Mucosa of rectum (tissue), 2 donors: ENCODE data around the gene FAIM2.
"Not testable (repeated sequence)": the region's sequence is repeated elsewhere in the genome, so short reads cannot be mapped to it uniquely, and the experiment has no call there.

Source experiments
- H3K27ac ChIP-seq, 2 donors: one replicate each; pipeline ENCODE4 v1.7.0; 2013; ENCODE audit warnings: inconsistent platforms in 2 of 2, low read depth in 2 of 2, low read length in 2 of 2
- H3K27me3 ChIP-seq, 2 donors: one replicate each; pipeline ENCODE4 v1.7.0; 2013; ENCODE audit warnings: low read length in 2 of 2; ENCODE audit not compliant: control insufficient read depth in 2 of 2, insufficient read depth in 2 of 2
- H3K36me3 ChIP-seq, 2 donors: one replicate each; pipeline ENCODE4 v1.7.0; 2013; ENCODE audit warnings: low read length in 2 of 2; ENCODE audit not compliant: control insufficient read depth in 2 of 2, insufficient read depth in 2 of 2
- H3K4me1 ChIP-seq, 2 donors: one replicate each; pipeline ENCODE4 v1.7.0; 2013; ENCODE audit warnings: low read length in 2 of 2, mild to moderate bottlenecking in 1 of 2; ENCODE audit not compliant: control insufficient read depth in 2 of 2, insufficient read depth in 2 of 2
- H3K4me3 ChIP-seq, 2 donors: one replicate each; pipeline ENCODE4 v1.7.0; 2013; ENCODE audit warnings: low read length in 2 of 2
- H3K9ac ChIP-seq, 2 donors: one replicate each; pipeline ENCODE4 v1.7.0; 2013; ENCODE audit warnings: low read length in 2 of 2, low read depth in 1 of 2, mild to moderate bottlenecking in 1 of 2
- H3K9me3 ChIP-seq, 2 donors: one replicate each; pipeline ENCODE4 v1.7.0; 2013; ENCODE audit warnings: low read length in 2 of 2; ENCODE audit not compliant: control insufficient read depth in 2 of 2
- donor health status: healthy.
- donor health status: Normal muscosa, but diverticular disease.

Gene FAIM2

DNA sequence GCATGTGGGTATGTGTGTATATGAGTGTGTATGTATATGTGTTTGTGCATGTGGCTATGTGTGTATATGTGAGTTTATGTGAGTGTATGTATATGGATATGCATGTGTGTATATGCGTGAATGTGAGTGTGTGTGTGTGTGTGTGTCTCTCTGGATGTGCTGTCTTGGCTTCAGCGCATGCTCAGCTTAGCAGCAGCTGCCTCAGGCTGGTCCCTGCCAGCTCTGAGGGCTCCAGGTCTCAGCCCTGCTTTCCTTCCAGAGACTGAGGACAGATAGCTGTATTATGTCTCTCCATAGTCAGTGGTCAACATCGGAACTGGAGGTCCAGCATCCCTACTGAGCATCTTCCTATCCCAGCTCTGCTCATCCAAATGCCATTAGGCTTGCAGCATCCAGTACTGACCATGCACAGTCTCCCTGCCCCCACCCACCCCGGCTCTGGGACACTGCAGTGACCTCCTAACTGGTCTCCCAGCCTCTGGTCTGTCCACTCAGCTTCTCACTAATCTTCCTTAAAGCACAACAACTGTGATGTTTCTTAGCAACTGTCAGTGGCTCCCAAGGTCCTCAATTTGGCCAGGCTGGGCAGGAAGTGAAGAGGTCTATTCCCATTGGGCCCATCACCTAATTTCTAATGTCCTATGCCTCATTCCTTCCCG lies 22.8 kb downstream of the FAIM2 start:
- Histone ChIP-seq H3K27ac (no peak overlapping the region), H3K4me3 (no peak overlapping the region), H3K36me3 (peaks cover 0 to 3% of the 10 kb centered on the region in 2 donors), H3K4me1 (no peaks in the 10 kb centered on the region), H3K9ac (no peak overlapping the region), H3K9me3 (peaks cover 0 to 5% of the 10 kb centered on the region in 2 donors), H3K27me3 (no peaks in the 10 kb centered on the region)

- H3K4me1 ChIP-seq, H3K9ac ChIP-seq, H3K4me3 ChIP-seq, H3K36me3 ChIP-seq, H3K9me3 ChIP-seq, H3K27ac ChIP-seq, H3K27me3 ChIP-seq: not testable (repeated sequence)
Measured at GRCh38 chr12:49879065-49879464, 24.6 kb downstream of the FAIM2 start.

- H3K36me3 ChIP-seq = peaks cover 0 to 3% of the 10 kb centered on the region in 2 donors
- no peaks in the 10 kb centered on the region for H3K27me3 ChIP-seq
- H3K9me3 ChIP-seq = peaks cover 0 to 5% of the 10 kb centered on the region in 2 donors
Measured at GRCh38 chr12:49878021-49878420, 25.7 kb downstream of the FAIM2 start.

GRCh38 chr12:49877066-49877465 lies 26.6 kb downstream of the FAIM2 start:
- Histone ChIP-seq H3K4me3 (no peak overlapping the region), H3K4me1 (no peaks in the 10 kb centered on the region), H3K27ac (no peak overlapping the region), H3K9ac (no peak overlapping the region), H3K9me3 (peaks cover 0 to 5% of the 10 kb centered on the region in 2 donors), H3K36me3 (peaks cover 0 to 3% of the 10 kb centered on the region in 2 donors), H3K27me3 (no peaks in the 10 kb centered on the region)

More at GRCh38 chr12:49878021-49878420, 25.7 kb downstream of the FAIM2 start:
- Histone ChIP-seq H3K9ac (no peak overlapping the region), H3K4me3 (no peak overlapping the region), H3K27ac (no peak overlapping the region), H3K4me1 (no peaks in the 10 kb centered on the region)

DNA sequence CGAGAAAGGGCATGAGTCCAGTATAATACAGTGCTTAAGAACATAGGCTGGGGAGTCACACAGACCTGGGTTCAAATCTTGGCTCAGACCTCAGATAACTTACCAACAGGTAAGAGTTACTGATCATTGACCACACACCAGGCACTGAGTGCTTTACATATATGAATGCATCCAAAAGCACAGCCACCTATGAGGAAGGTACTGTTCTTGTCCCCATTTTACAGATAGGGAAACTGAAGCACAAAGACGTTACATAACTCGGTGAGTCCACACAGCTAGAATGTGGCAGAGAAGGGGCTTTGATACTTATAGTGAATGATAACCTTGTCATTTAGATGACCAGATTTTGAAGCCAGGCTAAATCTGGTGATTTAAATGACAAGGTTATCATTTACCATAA lies 27.6 kb downstream of the FAIM2 start:
- Histone ChIP-seq H3K9me3 (peaks cover 0 to 5% of the 10 kb centered on the region in 2 donors), H3K27ac (no peak overlapping the region), H3K4me1 (no peaks in the 10 kb centered on the region), H3K4me3 (no peak overlapping the region), H3K36me3 (peaks cover 0 to 3% of the 10 kb centered on the region in 2 donors), H3K27me3 (no peaks in the 10 kb centered on the region), H3K9ac (no peak overlapping the region)

GRCh38 chr12:49875115-49875720 lies 28.5 kb downstream of the FAIM2 start:
- H3K9ac ChIP-seq = no peak overlapping the region
- H3K4me3 ChIP-seq = no peak overlapping the region

DNA sequence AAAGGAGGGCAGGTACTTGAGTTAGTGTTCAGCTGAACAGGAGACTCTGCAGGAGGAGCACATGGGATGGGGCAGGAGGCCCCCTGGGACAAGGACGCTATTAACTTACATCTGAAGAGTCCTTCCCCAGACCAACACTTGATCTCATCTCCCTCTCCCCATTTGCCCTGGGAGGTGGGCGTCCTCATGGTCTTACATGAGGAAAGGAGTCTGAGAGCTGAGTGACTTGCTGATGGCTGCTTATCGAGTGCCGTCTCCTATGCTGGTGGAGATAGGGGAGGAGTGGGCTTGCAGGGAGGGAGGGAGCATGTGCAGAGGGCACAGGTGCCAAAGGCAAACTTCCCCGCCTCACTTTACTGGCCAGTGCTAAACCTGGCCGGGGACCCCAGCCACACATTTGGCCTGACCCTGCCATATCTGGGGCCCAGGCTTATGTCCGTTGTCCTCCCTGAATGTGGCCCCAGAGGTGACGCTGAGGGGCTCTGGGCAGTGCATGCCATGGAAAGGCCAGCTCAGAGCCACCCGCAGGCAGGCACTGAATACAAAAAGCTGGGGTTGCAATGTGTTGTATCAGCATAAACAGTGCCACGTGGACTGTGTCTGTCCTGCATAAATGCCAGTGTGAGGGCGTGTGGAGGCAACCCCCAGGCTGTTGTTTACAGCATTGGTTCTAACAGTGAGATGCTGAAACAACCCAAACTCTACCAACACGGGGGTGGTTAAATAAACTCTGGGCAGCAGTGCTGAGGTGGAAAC lies 29.4 kb downstream of the FAIM2 start:
- peaks cover 0 to 3% of the 10 kb centered on the region in 2 donors for H3K36me3 ChIP-seq
- no peaks in the 10 kb centered on the region for H3K9me3 ChIP-seq
- no peaks in the 10 kb centered on the region for H3K27me3 ChIP-seq
- no peaks in the 10 kb centered on the region for H3K4me1 ChIP-seq
- no peak overlapping the region for H3K4me3 ChIP-seq
- H3K9ac ChIP-seq = no peak overlapping the region
- H3K27ac ChIP-seq = no peak overlapping the region

More at GRCh38 chr12:49875115-49875720, 28.5 kb downstream of the FAIM2 start:
- Histone ChIP-seq H3K36me3 (peaks cover 0 to 3% of the 10 kb centered on the region in 2 donors), H3K27me3 (no peaks in the 10 kb centered on the region), H3K27ac (no peak overlapping the region), H3K4me1 (no peaks in the 10 kb centered on the region), H3K9me3 (peaks cover 0 to 4% of the 10 kb centered on the region in 2 donors)

- Histone ChIP-seq H3K9ac (no peak overlapping the region), H3K36me3 (peaks cover 0 to under 1% of the 10 kb centered on the region in 2 donors), H3K27me3 (no peaks in the 10 kb centered on the region), H3K9me3 (no peaks in the 10 kb centered on the region), H3K4me1 (peaks cover 0 to 4% of the 10 kb centered on the region in 2 donors), H3K4me3 (no peak overlapping the region), H3K27ac (no peak overlapping the region)
Measured at GRCh38 chr12:49873361-49873934, 30.3 kb downstream of the FAIM2 start.

DNA sequence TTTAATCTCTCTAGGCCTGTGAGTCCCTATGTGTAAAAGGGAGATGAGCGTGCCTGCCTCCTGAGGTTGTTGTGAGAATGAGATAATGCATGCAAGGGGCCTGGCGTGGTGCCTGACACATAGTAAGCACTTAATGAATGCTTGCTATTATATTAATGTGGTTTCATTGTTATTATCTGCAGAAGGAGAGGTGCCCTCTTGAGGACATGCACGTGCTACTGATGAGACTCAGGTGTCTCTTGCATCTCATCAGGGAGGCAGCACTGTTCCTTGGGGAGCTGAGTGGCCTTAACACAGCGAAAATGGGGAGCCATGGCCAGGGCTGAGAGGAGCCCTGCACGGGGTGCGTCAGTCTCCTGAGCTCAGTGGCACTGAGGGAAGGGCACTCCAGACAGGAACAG lies 30.9 kb downstream of the FAIM2 start:
- H3K9ac ChIP-seq = no peak overlapping the region
- peaks cover 3 to 5% of the 10 kb centered on the region in 2 donors for H3K4me1 ChIP-seq
- no peak overlapping the region for H3K27ac ChIP-seq
- no peaks in the 10 kb centered on the region for H3K9me3 ChIP-seq
- no peaks in the 10 kb centered on the region for H3K27me3 ChIP-seq
- H3K36me3 ChIP-seq = no peaks in the 10 kb centered on the region
- H3K4me3 ChIP-seq = no peak overlapping the region

DNA sequence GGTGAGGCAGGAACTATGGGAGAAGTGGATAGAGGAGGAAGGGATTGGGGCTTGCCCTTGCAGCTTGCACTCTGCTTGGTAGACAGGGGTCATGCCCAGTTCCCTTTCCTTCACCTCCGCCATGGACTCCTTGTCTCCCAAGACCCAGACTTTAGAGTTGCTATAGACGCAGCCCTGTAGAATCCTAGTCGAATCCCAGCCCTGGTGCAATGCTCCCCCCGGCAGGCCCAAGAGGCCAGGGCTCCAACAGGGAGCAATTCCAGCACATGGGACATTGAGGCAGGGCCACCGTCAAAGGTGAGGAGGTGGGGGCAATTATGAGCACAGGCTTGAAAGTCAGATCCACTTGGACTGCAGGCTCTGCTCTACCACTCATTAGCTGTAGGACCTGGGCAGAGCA lies 31.3 kb downstream of the FAIM2 start:
- Histone ChIP-seq H3K9me3 (no peaks in the 10 kb centered on the region), H3K36me3 (no peaks in the 10 kb centered on the region), H3K4me1 (peaks cover 6 to 9% of the 10 kb centered on the region in 2 donors), H3K27ac (no peak overlapping the region), H3K9ac (no peak overlapping the region), H3K27me3 (no peaks in the 10 kb centered on the region), H3K4me3 (no peak overlapping the region)
